ENCODE measurements around the gene OCSTAMP.

DNA sequence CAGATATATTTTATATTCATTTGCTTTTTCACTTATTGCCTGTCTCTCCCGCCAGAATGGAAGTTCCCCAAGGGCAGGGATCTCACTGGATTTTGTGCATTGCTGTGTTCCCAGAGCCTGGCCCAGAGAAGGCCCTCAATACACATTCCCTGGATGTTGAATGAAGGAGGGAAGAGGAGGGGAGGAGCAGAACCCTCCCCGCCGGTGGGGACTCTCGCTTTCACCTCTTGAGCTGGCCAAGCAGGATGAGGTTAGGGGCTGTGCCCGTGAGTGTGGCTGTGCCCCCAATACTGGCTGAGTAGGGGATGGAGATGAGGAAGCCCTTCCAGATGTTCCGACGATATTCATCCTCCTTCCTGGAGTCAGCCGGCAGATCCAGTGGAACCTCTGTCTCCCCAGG lies 45.5 kb upstream of the OCSTAMP start:
- TF ChIP-seq, protein P1, sequence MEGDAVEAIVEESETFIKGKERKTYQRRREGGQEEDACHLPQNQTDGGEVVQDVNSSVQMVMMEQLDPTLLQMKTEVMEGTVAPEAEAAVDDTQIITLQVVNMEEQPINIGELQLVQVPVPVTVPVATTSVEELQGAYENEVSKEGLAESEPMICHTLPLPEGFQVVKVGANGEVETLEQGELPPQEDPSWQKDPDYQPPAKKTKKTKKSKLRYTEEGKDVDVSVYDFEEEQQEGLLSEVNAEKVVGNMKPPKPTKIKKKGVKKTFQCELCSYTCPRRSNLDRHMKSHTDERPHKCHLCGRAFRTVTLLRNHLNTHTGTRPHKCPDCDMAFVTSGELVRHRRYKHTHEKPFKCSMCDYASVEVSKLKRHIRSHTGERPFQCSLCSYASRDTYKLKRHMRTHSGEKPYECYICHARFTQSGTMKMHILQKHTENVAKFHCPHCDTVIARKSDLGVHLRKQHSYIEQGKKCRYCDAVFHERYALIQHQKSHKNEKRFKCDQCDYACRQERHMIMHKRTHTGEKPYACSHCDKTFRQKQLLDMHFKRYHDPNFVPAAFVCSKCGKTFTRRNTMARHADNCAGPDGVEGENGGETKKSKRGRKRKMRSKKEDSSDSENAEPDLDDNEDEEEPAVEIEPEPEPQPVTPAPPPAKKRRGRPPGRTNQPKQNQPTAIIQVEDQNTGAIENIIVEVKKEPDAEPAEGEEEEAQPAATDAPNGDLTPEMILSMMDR (IDR thresholded peaks at IDR 0.05): no peak
- TF ChIP-seq ZFX (IDR thresholded peaks at IDR 0.05; ENCODE audit: borderline replicate concordance): no peak

Data from 22Rv1 (cell line).